Measurements from ENCODE around the gene ZNF212.

Gene ZNF212

GRCh38 chr7:149237502-149237901, 1.9 kb upstream of the ZNF212 start:
- no peak for TF ChIP-seq CTCF (IDR thresholded peaks at IDR 0.05)

GRCh38 chr7:149238051-149238450, 1.4 kb upstream of the ZNF212 start:
- no peak for TF ChIP-seq CTCF (IDR thresholded peaks at IDR 0.05)

GRCh38 chr7:149240637-149241036, 1.2 kb downstream of the ZNF212 start:
- no peak for TF ChIP-seq CTCF (IDR thresholded peaks at IDR 0.05)

- no peak for TF ChIP-seq CTCF (IDR thresholded peaks at IDR 0.05)
These were observed 2.2 kb downstream of the ZNF212 start for GRCh38 chr7:149241696-149242095.

- no peak for TF ChIP-seq CTCF (IDR thresholded peaks at IDR 0.05)
These were observed 5.8 kb downstream of the ZNF212 start for GRCh38 chr7:149245244-149245643.

- TF ChIP-seq CTCF (IDR thresholded peaks at IDR 0.05), result no peak
These were observed 6.3 kb downstream of the ZNF212 start for GRCh38 chr7:149245744-149246143.

- no peak for TF ChIP-seq CTCF (IDR thresholded peaks at IDR 0.05)
These were observed 9.3 kb downstream of the ZNF212 start for GRCh38 chr7:149248777-149249176.

GRCh38 chr7:149252378-149252777, 12.9 kb downstream of the ZNF212 start:
- TF ChIP-seq CTCF (IDR thresholded peaks at IDR 0.05), result no peak

All from LNCAP (cell line).